ENCODE data around the gene SOAT2. TPM values are rescaled to one million over a fixed set of nuclear protein-coding genes. Genes with fewer than 3 reads are reported as not detected.
A peak's percentile ranks its signal among the peaks of the same experiment; 100 is the strongest.

Gene SOAT2
- total RNA-seq, 4 donors from 2014 or later: not detected

DNA sequence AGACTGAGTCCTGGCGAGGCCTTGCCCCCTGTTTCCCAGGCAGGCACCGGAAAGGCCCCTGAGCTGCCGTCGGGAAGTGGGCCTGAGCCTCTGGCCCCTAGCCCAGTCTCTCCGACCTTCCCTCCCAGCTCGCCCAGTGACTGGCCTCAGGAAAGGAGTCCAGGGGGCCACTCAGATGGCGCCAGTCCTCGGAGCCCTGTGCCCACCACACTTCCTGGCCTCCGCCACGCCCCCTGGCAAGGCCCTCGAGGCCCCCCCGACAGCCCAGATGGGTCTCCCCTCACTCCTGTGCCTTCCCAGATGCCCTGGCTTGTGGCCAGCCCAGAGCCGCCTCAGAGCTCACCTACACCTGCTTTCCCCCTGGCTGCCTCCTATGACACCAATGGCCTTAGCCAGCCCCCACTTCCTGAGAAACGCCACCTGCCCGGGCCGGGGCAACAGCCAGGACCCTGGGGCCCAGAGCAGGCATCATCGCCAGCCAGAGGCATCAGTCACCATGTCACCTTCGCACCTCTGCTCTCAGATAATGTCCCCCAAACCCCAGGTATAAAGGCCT lies 42.5 kb upstream of the SOAT2 start:
- Histone ChIP-seq H3K27ac (peak overlapping the region; percentile 9), H3K27me3 (no peaks in the 10 kb centered on the region), H3K36me3 (peaks cover 89% of the 10 kb centered on the region), H3K4me1 (peaks cover 65% of the 10 kb centered on the region), H3K9me3 (no peaks in the 10 kb centered on the region), H3K4me3 (no peak overlapping the region)
- 48% methylated on average over 15 of the region's 18 CpGs for WGBS
- DNase-seq (ENCODE audit: low spot score in 2 of 2): peak in 1 of 2 donors; percentile 81
- TF ChIP-seq EP300 (IDR thresholded peaks at IDR 0.05) (no peak), POLR2A (IDR thresholded peaks at IDR 0.05) (no peak), POLR2AphosphoS5 (IDR thresholded peaks at IDR 0.05) (no peak)
- TF ChIP-seq, protein P1, sequence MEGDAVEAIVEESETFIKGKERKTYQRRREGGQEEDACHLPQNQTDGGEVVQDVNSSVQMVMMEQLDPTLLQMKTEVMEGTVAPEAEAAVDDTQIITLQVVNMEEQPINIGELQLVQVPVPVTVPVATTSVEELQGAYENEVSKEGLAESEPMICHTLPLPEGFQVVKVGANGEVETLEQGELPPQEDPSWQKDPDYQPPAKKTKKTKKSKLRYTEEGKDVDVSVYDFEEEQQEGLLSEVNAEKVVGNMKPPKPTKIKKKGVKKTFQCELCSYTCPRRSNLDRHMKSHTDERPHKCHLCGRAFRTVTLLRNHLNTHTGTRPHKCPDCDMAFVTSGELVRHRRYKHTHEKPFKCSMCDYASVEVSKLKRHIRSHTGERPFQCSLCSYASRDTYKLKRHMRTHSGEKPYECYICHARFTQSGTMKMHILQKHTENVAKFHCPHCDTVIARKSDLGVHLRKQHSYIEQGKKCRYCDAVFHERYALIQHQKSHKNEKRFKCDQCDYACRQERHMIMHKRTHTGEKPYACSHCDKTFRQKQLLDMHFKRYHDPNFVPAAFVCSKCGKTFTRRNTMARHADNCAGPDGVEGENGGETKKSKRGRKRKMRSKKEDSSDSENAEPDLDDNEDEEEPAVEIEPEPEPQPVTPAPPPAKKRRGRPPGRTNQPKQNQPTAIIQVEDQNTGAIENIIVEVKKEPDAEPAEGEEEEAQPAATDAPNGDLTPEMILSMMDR (IDR thresholded peaks at IDR 0.05): no peak

DNA sequence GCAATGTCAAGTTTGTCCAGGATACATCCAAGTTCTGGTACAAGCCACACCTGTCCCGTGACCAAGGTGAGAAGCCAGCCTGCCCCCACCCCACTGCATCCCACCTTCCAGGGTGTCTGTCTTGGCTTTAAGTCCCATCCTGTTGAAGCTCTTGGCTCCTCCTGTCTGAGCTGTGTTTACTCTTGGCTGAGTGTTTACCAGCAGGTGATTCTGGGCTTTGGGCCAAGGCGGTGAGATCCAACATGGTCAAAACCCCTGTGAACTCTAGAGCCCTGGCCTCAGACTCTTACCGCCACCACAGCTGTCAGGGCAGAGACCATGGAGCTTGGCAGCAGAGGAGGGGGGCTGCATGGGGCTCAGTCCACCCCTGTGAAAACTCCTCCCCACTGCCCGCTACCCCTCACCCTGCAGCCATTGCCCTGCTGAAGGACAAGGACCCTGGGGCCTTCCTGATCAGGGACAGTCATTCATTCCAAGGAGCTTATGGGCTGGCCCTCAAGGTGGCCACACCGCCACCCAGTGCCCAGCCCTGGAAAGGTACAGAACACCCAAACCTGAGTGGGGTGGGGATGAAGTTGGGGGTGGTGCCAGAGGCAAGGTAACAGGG lies 41.8 kb upstream of the SOAT2 start:
- Histone ChIP-seq H3K27me3 (no peaks in the 10 kb centered on the region), H3K9me3 (no peaks in the 10 kb centered on the region), H3K4me1 (peaks cover 69% of the 10 kb centered on the region), H3K27ac (no peak overlapping the region), H3K36me3 (peaks cover 88% of the 10 kb centered on the region), H3K4me3 (no peak overlapping the region)
- 67% methylated on average over 1 of the region's 5 CpGs for WGBS
- DNase-seq (ENCODE audit: low spot score in 2 of 2): peak in 1 of 2 donors; percentile 78
- no peak for TF ChIP-seq POLR2A (IDR thresholded peaks at IDR 0.05)
- no peak for TF ChIP-seq POLR2AphosphoS5 (IDR thresholded peaks at IDR 0.05)
- TF ChIP-seq EP300 (IDR thresholded peaks at IDR 0.05): no peak
- TF ChIP-seq, protein P1 (IDR thresholded peaks at IDR 0.05): no peak

DNA sequence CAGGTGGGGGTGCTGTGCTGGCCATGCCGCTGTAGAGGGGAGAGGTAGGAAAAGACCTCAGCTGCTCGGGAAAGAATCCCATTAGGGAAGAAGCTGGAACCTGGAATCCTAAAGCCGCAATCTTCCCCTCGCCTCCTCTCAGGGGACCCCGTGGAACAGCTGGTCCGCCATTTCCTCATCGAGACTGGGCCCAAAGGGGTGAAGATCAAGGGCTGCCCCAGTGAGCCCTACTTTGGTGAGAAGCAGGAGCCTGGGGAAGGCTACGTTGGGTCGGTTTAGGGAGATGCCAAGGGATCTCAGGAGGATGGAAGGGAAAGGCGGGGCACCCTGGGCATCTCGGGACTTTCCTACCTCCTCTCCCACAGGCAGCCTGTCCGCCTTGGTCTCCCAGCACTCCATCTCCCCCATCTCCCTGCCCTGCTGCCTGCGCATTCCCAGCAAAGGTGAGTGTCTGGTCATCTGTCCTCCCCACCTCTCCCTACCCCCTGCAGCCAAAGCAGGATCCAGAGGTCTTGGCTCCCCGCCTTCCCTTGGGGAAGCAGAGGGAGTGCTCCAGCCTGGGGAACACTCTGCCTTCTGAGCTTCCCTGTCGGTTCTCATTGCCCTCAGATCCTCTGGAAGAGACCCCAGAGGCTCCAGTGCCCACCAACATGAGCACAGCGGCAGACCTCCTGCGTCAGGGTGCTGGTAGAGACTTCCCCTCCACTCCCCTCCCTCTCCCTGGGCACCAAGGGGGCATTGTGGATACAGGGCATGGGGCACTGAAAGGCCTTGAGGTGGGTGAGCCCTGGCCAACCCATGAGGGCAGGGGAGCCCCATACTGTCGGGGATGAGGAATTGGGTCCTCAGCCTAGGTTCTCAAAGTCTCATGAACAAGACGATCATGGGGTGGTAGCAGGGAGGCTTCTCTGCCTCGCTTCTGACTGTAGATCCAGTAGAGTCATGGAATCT lies 41.0 kb upstream of the SOAT2 start:
- TF ChIP-seq POLR2A (IDR thresholded peaks at IDR 0.05) (no peak), POLR2AphosphoS5 (IDR thresholded peaks at IDR 0.05) (no peak), EP300 (IDR thresholded peaks at IDR 0.05) (no peak)
- TF ChIP-seq, protein P1 (IDR thresholded peaks at IDR 0.05): no peak
- Histone ChIP-seq H3K9me3 (no peaks in the 10 kb centered on the region), H3K36me3 (peaks cover 85% of the 10 kb centered on the region), H3K4me3 (no peak overlapping the region), H3K4me1 (peaks cover 69% of the 10 kb centered on the region), H3K27me3 (no peaks in the 10 kb centered on the region), H3K27ac (peak overlapping the region; percentile 8)
- 63% methylated on average over 16 of the region's 20 CpGs for WGBS
- DNase-seq (ENCODE audit: low spot score in 2 of 2): peak; percentile 55 to 78

DNA sequence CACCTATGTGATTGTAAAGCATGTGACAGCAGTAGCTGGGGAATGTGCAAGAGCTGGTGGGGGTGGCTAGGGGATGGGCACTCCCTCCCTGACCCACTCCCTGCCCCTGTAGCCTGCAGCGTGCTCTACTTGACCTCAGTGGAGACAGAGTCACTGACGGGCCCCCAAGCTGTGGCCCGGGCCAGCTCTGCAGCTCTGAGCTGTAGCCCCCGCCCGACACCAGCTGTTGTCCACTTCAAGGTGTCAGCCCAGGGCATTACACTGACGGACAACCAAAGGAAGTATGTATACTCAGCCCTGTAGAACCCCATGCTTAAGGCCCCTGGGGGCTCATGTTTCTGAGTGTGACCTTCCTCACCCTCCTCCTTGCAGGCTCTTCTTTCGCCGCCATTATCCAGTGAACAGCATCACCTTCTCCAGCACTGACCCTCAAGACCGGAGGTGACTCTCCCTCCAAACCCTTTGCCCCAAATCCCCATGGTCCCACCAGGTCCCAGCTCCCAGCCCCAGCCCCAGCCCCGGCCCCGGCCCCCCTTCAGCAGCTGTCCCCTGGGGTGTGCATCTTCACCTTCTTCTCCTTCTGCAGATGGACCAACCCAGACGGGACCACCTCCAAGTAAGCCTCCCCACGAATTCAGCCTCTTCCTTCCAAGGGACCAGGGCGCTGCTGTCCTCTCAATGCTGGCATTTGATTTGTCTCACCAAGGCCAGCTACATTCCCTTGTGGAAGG lies 40.1 kb upstream of the SOAT2 start:
- no peaks in the 10 kb centered on the region for H3K27me3 ChIP-seq
- peak overlapping the region; percentile 45 for H3K27ac ChIP-seq
- no peak for TF ChIP-seq EP300 (IDR thresholded peaks at IDR 0.05)
- TF ChIP-seq POLR2A (IDR thresholded peaks at IDR 0.05): no peak
- no peak for TF ChIP-seq POLR2AphosphoS5 (IDR thresholded peaks at IDR 0.05)
- TF ChIP-seq, protein P1 (IDR thresholded peaks at IDR 0.05): no peak
- WGBS: 91% methylated on average over 10 of the region's 14 CpGs
- no peak overlapping the region for H3K4me3 ChIP-seq
- H3K36me3 ChIP-seq: peaks cover 85% of the 10 kb centered on the region
- H3K9me3 ChIP-seq: no peaks in the 10 kb centered on the region
- peak in 1 of 2 donors; percentile 60 for DNase-seq (ENCODE audit: low spot score in 2 of 2)
- peaks cover 72% of the 10 kb centered on the region for H3K4me1 ChIP-seq

All from suprapubic skin (tissue), 4 donors.